Fibroblast of skin of scalp (primary cell): ENCODE results near the gene UMOD.

ENCODE experiments used
- DNase-seq: peaks from one replicate; pipeline ENCODE4 v3.0.0-alpha.2; 2013

UMOD gene

GRCh38 chr16:20298452-20298851, 54.1 kb downstream of the UMOD start:
- DNase-seq: no peak

- DNase-seq: no peak
These were observed 61.0 kb downstream of the UMOD start for GRCh38 chr16:20291208-20292206.

GRCh38 chr16:20289571-20289970, 62.9 kb downstream of the UMOD start:
- DNase-seq: no peak

GRCh38 chr16:20285993-20286499, 66.5 kb downstream of the UMOD start:
- no peak for DNase-seq
